NCI-H226 (cell line): ENCODE data around the gene PPP2R5C.

Source experiments
- DNase-seq: peaks from one replicate; pipeline ENCODE4 v3.0.0-alpha.2; 2015

Gene PPP2R5C

GRCh38 chr14:101755591-101756324 is 5.8 kb upstream of the PPP2R5C start:
- DNase-seq: no peak

DNA sequence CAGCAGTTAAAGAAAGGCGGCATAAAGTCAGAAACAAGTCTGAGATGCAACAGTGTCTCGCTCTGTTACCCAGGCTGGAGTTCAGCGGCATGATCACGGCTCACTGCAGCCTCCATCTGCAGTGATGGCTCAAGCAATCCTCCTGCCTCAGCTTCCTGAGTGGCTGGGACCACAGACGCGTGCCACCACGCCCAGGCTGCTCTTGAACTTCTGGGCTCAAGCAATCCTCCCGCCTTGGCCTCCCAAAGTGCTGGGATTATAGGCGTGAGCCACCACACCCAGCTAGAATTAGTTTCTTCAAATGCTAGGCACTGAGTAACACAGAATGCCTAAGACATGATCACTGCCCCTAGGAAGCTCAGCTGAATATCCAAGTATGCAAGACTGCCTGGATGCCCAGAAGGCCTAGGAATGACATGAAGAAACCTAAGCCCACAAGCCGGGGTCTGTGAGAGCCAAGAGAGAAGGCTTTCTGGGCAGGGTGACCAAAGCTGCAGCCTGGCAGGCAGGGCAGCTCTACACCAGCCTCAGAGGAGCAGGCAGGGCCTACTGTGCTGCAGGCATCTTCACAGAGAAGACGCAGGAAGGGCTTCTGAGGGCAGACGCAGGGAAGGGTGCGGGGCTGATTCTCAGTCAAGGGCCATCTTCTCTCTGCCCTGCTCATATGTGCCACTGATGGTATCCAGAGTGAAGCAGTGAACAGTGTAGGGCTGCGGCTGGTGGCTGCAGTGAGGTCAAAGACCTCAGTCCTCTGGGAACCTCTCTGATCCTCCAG is 4.3 kb upstream of the PPP2R5C start:
- DNase-seq: no peak

DNA sequence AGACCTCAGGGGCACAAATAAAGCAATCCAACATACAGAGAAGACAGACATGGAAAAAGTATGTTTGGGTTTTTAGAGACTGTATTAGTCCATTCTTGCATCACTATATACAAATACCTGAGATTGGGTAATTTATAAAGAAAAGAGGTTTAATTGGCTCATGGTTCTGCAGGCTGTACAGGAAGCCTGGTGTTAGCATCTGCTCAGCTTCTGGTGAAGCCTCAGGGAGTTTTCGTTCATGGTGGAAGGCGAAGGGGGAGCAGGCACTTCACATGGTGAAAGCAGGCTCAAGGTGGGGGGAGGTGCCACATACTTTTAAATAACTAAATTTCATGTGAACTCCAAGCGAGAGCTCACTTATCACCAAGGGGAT is 3.7 kb upstream of the PPP2R5C start:
- DNase-seq: no peak

- DNase-seq: no peak
Measured at GRCh38 chr14:101758913-101759593, 2.5 kb upstream of the PPP2R5C start.

GRCh38 chr14:101760138-101761011 is 1.1 kb upstream of the PPP2R5C start:
- DNase-seq: peak; percentile 84

GRCh38 chr14:101761881-101762529 is 496 bp downstream of the PPP2R5C start:
- no peak for DNase-seq

- DNase-seq: no peak
Measured at GRCh38 chr14:101762530-101763101, 1.1 kb downstream of the PPP2R5C start.

- no peak for DNase-seq
Measured at GRCh38 chr14:101763941-101764709, 2.6 kb downstream of the PPP2R5C start.

- no peak for DNase-seq
Measured at GRCh38 chr14:101767618-101768362, 6.3 kb downstream of the PPP2R5C start.

DNA sequence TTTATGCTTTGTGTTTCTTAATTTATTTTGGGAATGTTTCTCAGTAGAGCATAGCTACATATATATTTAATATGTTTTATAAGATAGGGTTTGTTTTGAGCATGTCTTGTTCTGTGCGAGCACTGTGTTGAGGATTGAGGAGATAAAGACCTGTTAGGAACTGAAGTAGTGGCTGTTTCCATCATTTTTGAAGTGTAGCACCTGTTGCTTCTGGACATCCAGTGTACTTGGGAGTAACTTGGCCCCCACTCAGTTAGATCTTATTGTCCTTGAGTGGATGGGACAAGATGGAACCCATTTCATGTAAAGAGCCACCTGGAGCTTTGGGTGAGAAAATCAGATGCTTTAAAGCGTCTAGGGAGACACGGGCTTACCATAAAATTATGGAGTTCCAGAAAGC is 8.7 kb downstream of the PPP2R5C start:
- no peak for DNase-seq

- DNase-seq: no peak
Measured at GRCh38 chr14:101772770-101773169, 11.3 kb downstream of the PPP2R5C start.

DNA sequence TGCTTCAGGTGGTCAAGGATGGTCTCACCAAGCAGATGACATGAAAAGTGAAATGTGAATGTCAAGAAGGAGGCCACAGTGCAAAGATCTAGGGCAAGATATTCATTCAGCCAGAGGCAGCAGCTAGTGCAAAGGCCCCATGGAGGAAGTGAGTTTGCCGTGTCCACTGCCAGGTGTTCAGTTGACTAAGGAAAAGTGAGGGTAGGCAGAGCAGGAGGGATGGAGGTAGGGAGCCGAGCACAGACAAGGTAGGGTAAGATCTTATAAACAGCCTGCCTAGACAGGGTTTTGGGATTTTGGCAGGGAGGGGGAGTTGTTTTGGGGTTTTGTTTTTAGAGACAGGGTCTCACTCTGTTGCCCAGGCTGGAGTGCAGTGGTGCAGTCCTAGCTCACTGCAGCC is 11.9 kb downstream of the PPP2R5C start:
- DNase-seq: no peak

DNA sequence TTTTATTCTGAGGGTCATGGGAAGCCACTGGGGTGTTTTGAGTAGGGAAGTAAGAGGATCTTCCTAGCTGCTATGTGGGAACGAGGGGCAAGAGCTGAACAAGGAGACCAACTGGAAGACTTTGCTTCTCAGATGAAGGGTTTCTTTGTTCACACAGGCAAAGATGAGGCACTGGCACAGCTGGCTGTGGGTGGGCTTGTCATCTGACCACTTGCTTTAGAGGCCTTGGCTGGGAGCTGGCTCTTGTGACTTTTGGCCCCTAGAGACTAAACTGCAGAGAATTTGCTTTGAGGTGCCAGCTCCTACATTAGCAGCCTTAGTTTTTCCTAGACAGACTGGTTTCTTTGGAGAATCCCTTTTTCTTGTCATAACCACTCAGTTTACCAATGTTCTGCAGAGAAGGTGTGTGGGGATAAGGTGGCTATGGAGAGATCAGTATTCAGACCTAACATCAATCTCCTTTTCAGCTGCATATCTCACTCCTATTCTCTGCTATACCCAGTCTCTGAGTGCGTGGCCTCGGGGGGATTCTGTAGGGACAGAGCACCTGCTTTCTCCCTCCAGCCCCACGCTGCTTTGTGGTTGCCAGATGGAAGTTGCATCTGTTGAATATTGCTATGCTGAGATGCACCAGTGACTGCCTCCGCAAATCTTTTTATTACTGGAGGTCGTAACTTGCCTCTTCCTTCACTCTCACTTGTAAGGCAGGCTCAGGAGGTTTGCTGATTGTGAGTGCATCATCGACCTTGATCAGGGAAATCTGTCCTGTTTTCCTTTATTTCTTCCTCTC is 12.7 kb downstream of the PPP2R5C start:
- no peak for DNase-seq

DNA sequence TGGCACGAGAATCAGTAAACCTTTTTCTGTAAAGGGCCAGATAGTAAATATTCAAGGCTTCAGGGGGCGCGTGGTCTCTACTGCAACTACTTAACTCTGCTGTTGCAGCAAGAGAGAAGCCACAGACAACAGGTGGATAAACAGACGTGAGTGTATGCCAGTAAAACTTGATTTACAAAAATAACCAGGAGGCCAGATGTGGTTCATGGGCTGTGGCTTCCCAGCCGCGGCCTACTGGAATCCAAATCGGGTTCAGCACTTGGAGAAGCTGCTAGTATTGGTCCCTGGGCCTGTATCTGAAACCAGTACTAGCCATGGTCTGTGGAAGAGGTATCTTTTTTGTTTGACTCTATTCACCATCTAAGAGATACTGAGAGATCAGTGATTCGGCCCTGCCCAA is 13.3 kb downstream of the PPP2R5C start:
- DNase-seq: no peak

DNA sequence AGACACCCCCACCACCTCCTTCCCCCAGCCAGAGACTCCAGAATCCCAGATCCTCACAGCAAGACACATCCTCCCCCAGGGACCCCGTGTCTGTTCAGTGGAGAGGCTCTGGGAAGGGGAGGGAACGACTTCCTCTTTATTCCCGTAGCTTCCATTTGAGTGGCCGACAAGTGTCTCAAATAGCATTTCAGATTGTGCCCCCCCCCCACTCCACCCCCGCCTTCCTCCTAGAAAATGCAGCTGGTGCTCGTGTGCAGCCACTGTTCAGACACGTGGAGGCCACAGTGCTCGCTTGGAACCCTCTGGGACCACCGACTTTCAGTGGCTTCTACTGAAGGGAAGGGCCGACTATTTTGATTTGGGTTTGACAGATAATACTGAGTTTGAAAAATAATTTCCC is 14.3 kb downstream of the PPP2R5C start:
- no peak for DNase-seq

DNA sequence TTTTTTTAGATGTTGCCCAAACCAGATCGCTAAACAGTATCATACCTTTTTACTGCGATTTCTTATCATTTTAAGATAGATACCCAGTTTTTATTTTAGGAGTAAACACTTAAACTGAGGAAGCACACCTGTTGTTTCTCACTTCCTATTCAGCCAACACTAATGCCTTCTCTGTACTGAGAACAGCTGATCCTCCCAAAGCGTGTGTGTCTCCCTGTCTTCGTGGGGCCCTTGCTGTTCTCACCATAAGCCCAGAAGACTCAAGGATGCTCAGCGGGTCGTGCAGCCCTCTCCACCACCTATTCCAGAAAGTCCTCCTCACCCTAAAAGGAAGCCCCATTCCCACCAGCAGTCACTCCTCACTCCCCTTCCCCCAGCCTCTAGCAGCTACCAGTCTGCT is 14.8 kb downstream of the PPP2R5C start:
- no peak for DNase-seq

DNA sequence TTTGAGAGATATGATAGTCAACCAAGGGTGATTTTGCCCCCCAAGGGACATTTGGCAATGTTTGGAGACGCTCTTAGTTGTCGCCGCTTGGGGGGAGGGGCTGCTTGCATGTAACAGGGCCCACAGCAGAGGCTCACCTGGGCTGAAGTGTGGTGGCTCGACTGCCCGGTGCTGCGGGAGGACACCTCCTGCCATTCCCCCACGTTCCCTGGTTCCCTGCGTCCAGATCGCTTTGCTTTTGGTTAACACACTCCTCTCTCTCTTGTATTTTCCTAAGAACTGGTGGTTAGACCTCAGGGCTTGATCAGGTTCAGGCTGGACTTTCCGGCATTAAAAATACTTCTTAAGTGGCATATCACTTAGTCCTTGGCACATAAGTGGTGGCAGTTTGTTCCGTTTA is 18.9 kb downstream of the PPP2R5C start:
- no peak for DNase-seq

DNA sequence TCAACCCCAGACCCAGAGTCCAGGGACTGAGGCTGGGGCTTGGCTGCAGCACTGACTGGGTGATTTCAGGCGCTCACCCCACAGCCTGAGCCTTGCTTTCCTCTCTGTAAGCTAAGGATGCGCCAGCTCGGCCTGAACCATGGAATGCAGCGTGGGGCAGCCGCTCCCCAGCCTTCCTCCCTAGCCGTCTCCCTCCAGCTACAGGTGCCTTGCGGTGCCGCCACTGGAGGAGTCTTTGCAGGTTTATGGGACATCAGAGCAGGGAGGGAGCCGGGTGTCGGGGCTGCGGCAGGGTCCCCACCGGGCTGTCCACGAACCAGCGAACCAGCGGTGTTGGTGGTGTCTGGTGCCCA is 19.4 kb downstream of the PPP2R5C start:
- no peak for DNase-seq

DNA sequence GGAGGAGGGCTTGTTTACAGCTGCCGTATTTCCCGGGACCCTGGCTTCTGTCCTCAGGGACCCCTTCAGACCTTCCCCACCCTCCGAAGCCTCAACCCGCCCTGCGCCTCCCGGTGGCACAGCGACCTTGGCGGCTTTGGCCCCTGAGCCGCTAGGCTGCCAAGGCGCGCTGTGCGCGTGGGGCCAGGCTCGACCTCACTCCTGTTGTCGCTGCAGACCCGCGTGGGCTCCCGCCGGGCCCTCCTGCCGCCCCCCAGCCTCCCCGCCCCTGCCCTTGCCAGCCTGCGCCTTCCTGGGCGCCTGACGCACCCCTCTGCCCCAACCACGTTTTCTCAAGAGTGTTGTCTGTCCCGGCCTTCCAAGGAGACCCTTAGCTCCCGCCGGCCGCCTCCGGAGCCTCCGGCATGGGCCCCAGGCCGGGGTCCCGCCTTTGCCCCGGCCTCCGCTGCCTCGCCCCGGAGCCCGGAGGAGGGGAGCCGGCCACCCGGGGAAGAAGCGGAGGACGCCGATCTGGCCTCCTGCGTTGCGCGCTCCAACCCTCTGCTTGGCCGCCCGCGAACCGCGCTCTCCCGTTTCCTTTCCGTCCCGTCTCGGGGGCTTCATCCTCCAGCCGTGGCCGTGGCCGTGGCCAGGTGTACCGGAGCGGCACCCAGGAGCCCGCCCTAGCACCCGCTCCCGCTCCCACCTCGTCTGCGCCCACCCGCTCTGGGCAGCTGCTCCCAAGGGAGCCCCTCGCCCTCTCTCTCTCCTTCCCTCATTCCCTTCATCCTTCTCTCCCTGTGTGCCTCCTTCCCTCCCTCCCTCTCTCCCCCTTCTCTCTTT is 19.9 kb downstream of the PPP2R5C start:
- DNase-seq: no peak
